Testis (tissue), 2 donors: ENCODE measurements around the gene RNF220.

Source experiments
- CTCF ChIP-seq, 3 experiments: fragments of 450-650 bp in 2 of 3; fragments of 200-600 bp in 1 of 3; sonication (generic) in 1 of 3; IDR thresholded peaks; one replicate each; pipeline ENCODE4 v1.5.1; 2016 to 2019; ENCODE audit warnings: antibody characterized with exemption in 3 of 3, mild to moderate bottlenecking in 2 of 3, moderate library complexity in 1 of 3
- POLR2A ChIP-seq: fragments of 450-650 bp; IDR thresholded peaks from one replicate; pipeline ENCODE4 v1.6.1; 2017; ENCODE audit warnings: antibody characterized with exemption, mild to moderate bottlenecking, moderate library complexity

- TF ChIP-seq CTCF (IDR thresholded peaks at IDR 0.05) (no peak), POLR2A (no peak)
These were observed 132.9 kb downstream of the RNF220 start for GRCh38 chr1:44537956-44538355.
